K562 (cell line): Measurements from ENCODE around the gene UGT1A9.

ENCODE experiments used
- ATF3 ChIP-seq, 2 experiments: fragments of 450-650 bp in 1 of 2; sonication (generic) in 1 of 2; formaldehyde crosslinking in 1 of 2; IDR thresholded peaks in 1 of 2; conservative IDR thresholded peaks in 1 of 2; 2 replicates each; pipeline versions ENCODE4 v1.6.1 to v1.8.1; 2016 to 2023; ENCODE audit warnings: mild to moderate bottlenecking in 2 of 2, moderate library complexity in 2 of 2, inconsistent platforms in 1 of 2, missing genetic modification reagents in 1 of 2
- E2F5 ChIP-seq: sonication (generic); formaldehyde crosslinking; IDR thresholded peaks from 2 replicates; pipeline ENCODE4 v1.8.0; 2022; ENCODE audit warnings: mild to moderate bottlenecking, missing genetic modification reagents
- GABPB1 ChIP-seq: sonication (generic); formaldehyde crosslinking; IDR thresholded peaks from 2 replicates; pipeline ENCODE4 v1.8.0; 2022; ENCODE audit warnings: mild to moderate bottlenecking, missing genetic modification reagents
- HDGF ChIP-seq: fragments of 450-650 bp; IDR thresholded peaks from 2 replicates; pipeline ENCODE4 v1.6.1; 2016
- JUNB ChIP-seq: fragments of 450-650 bp; formaldehyde crosslinking; conservative IDR thresholded peaks from 2 replicates; pipeline ENCODE4 v1.4.0; 2020; ENCODE audit warnings: mild to moderate bottlenecking
- POLR2A ChIP-seq: fragments of 450-650 bp; conservative IDR thresholded peaks from 2 replicates; pipeline ENCODE4 v1.6.1; 2016
- RFX5 ChIP-seq: IDR thresholded peaks from 2 replicates; pipeline ENCODE4 v1.6.1; 2011; ENCODE audit warnings: low read depth, mild to moderate bottlenecking, improper control_type of control experiment, low read length
- ZNF311 ChIP-seq: fragments of 250-450 bp; sonication (Bioruptor Pico); IDR thresholded peaks from 2 replicates; pipeline ENCODE4 v1.4.0; 2020; ENCODE audit warnings: mild to moderate bottlenecking, moderate library complexity
- ZNF551 ChIP-seq: fragments of 250-450 bp; sonication (Bioruptor Pico); IDR thresholded peaks from 2 replicates; pipeline ENCODE4 v1.5.0; 2021; ENCODE audit warnings: mild to moderate bottlenecking, moderate library complexity
- TF ChIP-seq, protein P1 (sequence below), 3 experiments: IDR thresholded peaks in 2 of 3; conservative IDR thresholded peaks in 1 of 3; 2 replicates each; pipeline ENCODE4 v1.5.1; 2011 to 2012; ENCODE audit warnings: low read length in 3 of 3, mild to moderate bottlenecking in 3 of 3, control low read depth in 2 of 3, improper control_type of control experiment in 1 of 3, inconsistent platforms in 1 of 3, low read depth in 1 of 3, mixed read lengths in 1 of 3, moderate library complexity in 1 of 3; ENCODE audit not compliant: insufficient read depth in 2 of 3

- TF ChIP-seq JUNB (CRISPR knock-in tag) (no peak), ZNF311 (CRISPR knock-in tag) (no peak), RFX5 (no peak), GABPB1 (CRISPR knock-in tag) (no peak), E2F5 (CRISPR knock-in tag) (no peak), HDGF (no peak), POLR2A (no peak), ATF3 (IDR thresholded peaks at IDR 0.05) (no peak), ATF3 (CRISPR knock-in tag; conservative IDR thresholded peaks at IDR 0.05) (no peak), ZNF551 (CRISPR knock-in tag) (no peak)
- TF ChIP-seq, protein P1, sequence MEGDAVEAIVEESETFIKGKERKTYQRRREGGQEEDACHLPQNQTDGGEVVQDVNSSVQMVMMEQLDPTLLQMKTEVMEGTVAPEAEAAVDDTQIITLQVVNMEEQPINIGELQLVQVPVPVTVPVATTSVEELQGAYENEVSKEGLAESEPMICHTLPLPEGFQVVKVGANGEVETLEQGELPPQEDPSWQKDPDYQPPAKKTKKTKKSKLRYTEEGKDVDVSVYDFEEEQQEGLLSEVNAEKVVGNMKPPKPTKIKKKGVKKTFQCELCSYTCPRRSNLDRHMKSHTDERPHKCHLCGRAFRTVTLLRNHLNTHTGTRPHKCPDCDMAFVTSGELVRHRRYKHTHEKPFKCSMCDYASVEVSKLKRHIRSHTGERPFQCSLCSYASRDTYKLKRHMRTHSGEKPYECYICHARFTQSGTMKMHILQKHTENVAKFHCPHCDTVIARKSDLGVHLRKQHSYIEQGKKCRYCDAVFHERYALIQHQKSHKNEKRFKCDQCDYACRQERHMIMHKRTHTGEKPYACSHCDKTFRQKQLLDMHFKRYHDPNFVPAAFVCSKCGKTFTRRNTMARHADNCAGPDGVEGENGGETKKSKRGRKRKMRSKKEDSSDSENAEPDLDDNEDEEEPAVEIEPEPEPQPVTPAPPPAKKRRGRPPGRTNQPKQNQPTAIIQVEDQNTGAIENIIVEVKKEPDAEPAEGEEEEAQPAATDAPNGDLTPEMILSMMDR (IDR thresholded peaks at IDR 0.05 in 2 of 3, conservative IDR thresholded peaks at IDR 0.05 in 1 of 3; ENCODE audit: insufficient read depth in 2 of 3, low read depth in 1 of 3, low read length in 3 of 3): no peak
Observed at GRCh38 chr2:233814056-233814835, 142.5 kb downstream of the UGT1A9 start.
